Activated CD4-positive, alpha-beta T cell treated with anti-CD3 and anti-CD28 coated beads, Interleukin-2, Interleukin-6, amounts not matched to agents 100 ng/mL and 50 ng/mL, durations not matched to agents 16 hours and 8 hours (primary cell): ENCODE results near the gene HELLS.
"Not testable (repeated sequence)": the region's sequence is repeated elsewhere in the genome, so short reads cannot be mapped to it uniquely, and the experiment has no call there.

ENCODE experiments used
- DNase-seq: peaks from one replicate; pipeline ENCODE4 v3.0.0-alpha.2; 2020

HELLS gene

GRCh38 chr10:94545391-94546048 lies at the start of gene HELLS:
HELLS (plus strand) TSS chr10:94545788; CDS start chr10:94545922, 134 bp downstream.
- peak; percentile 92 for DNase-seq

- peak; percentile 52 for DNase-seq
These were observed 49.6 kb upstream of the HELLS start for GRCh38 chr10:94496010-94496409.

GRCh38 chr10:94496646-94497045 lies 48.9 kb upstream of the HELLS start:
- no peak for DNase-seq

- no peak for DNase-seq
These were observed 45.5 kb upstream of the HELLS start for GRCh38 chr10:94500063-94500462.

GRCh38 chr10:94521276-94522250 lies 24.0 kb upstream of the HELLS start:
- DNase-seq: no peak

GRCh38 chr10:94524146-94524545 lies 21.4 kb upstream of the HELLS start:
- DNase-seq: no peak

- no peak for DNase-seq
These were observed 20.9 kb upstream of the HELLS start for GRCh38 chr10:94524711-94525110.

GRCh38 chr10:94531550-94531949 lies 14.0 kb upstream of the HELLS start:
- not testable (repeated sequence) for DNase-seq

- no peak for DNase-seq
These were observed 12.6 kb upstream of the HELLS start for GRCh38 chr10:94533027-94533426.

GRCh38 chr10:94542282-94542681 lies 3.3 kb upstream of the HELLS start:
- not testable (repeated sequence) for DNase-seq

GRCh38 chr10:94546049-94546900 lies 687 bp downstream of the HELLS start:
- peak; percentile 35 for DNase-seq

GRCh38 chr10:94546901-94547185 lies 1.3 kb downstream of the HELLS start:
- DNase-seq: no peak

GRCh38 chr10:94549221-94549620 lies 3.6 kb downstream of the HELLS start:
- no peak for DNase-seq

- DNase-seq: not testable (repeated sequence)
These were observed 22.2 kb downstream of the HELLS start for GRCh38 chr10:94567714-94568307.

- DNase-seq: no peak
These were observed 25.5 kb downstream of the HELLS start for GRCh38 chr10:94571081-94571480.

GRCh38 chr10:94571528-94571927 lies 25.9 kb downstream of the HELLS start:
- DNase-seq: no peak

GRCh38 chr10:94578790-94579189 lies 33.2 kb downstream of the HELLS start:
- no peak for DNase-seq

- DNase-seq: no peak
These were observed 37.5 kb downstream of the HELLS start for GRCh38 chr10:94583124-94583523.

GRCh38 chr10:94591461-94592205 lies 46.0 kb downstream of the HELLS start:
- peak; percentile 63 for DNase-seq

GRCh38 chr10:94602729-94603515 lies 57.3 kb downstream of the HELLS start:
- peak; percentile 11 for DNase-seq

- peak; percentile 52 for DNase-seq
These were observed 61.5 kb downstream of the HELLS start for GRCh38 chr10:94607111-94607510.
